Measurements from ENCODE around the gene SLIT1.

Gene SLIT1

GRCh38 chr10:97138174-97138573, 47.6 kb downstream of the SLIT1 start:
- DNase-seq: no peak

DNA sequence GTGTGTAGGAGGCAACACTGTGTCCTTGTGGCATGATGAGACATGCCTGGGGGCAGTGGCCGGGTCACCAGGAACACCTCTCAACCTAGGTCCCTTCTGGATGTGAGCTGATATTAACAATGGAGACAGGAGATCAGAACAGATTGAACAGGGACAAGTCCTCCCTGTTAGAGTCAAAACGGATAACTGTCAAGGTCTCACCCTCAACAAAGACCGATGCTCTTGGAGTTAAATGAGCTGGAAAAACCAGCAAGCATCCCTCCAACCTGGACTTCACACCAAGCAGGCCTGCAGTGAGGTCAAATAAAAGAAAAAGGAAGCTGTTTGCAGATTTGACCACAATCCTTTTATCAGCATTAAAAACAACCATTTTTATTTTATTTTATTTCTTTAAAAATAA, 49.0 kb downstream of the SLIT1 start:
- DNase-seq: no peak

- DNase-seq: no peak
Measured at GRCh38 chr10:97135464-97135863, 50.3 kb downstream of the SLIT1 start.

DNA sequence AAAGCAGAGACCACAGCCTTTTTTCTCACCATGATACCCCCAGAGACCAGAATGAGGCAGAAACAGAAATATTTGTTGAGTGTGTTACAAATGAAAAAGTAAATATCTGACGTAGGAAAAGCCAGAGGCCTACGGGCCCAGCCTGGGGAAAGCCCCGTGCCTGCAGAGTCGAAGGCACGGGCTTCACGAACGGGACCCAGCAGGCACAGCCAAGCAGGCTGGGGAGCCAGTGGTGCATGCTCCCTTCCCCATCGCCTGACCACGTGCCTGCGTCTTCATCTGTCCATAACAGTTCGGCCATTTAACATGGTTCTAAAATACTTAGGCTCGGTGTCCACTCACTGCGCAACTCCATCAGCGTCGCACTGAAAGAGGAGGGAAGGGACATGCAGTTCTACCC, 50.8 kb downstream of the SLIT1 start:
- no peak for DNase-seq

GRCh38 chr10:97134110-97134509, 51.6 kb downstream of the SLIT1 start:
- no peak for DNase-seq

- DNase-seq: no peak
Measured at GRCh38 chr10:97132273-97132672, 53.5 kb downstream of the SLIT1 start.

DNA sequence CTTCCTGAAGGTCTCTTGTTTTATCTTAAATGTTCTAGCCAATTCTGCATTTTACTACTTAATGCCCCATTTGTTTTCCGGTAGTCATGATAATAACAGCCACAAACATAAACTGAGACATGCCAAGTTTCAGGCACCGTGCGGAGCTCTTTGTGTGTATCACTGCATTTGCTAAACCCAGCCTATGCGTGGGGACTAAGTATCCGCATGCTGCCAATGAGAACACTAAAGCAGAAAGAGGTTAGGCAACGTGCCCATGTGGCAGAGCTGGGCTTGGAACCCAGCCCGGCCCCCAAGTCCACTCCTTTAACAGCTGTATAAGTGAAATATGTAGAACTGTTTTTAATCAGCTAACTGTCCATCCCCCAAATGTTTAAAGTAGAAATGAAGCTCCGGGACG, 54.1 kb downstream of the SLIT1 start:
- DNase-seq: no peak

DNA sequence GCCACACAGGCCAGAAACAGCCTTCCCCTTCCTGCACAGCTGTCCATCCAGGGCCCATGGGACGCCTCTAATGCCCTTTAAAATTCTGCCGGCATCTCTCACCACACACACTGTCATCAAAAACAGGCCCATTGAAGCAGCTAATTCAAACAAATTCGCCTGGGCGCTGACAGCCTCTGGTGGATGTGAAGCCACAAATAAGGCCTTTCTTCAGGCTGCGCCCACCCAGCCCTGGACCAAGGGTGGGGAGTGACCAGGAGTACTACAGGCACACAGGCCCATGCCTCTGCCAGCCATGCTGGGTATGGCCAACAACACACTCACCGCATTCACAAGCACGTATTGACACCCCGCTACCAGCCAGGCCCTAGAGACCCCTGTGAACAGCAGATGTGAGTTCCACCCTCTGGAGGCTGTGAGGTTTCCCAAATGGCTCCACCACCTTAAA, 54.6 kb downstream of the SLIT1 start:
- no peak for DNase-seq

DNA sequence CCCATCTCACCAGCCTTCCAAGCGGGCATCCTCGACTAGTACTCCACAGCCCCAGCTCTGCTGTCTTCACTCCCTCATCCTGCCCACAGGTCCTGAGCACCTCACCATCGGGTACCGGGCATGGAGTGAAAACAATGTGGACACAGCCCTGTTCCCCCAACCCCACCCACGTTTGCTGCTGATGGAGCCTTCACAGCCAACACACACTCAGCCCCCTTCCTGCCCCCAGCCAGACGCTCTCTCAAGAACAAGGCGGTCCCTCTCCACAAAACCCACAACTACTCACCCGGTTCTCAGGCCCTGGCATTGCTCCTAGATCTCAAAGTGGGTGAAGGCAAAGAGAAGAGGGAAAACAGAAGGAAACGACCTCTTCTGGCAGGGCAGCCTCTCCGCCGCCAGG, 56.1 kb downstream of the SLIT1 start:
- DNase-seq: no peak

DNA sequence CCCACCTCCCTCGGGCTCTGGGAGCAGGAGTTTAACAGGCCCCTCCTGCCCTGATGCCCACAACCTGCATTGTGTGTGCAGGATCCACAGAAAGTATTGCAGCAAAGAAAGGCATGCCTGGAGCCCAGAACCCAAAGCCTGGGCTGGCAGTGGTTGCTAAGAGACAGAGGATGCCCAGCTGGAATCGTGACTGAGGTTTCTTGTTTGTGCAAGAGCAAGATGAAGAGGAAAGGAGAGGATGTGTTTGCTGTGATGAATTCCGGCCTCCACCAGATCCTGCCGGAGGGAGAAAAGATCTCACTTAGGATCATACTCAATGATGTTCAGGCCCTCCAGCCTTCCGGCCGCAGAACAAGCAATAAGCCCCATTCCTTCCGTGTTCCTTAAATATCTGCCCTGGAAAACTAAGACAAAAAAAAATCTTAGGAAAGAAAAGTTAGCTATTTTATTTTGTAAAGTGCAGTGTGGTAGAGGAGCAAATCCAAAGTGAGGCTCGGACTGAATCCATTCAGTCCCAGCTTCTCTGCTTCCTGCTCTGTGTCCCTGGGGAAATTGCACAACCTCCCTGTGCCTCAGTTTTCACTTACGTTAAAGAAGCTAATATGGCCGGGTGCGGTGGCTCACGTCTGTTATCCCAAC, 57.1 kb downstream of the SLIT1 start:
- DNase-seq: no peak

DNA sequence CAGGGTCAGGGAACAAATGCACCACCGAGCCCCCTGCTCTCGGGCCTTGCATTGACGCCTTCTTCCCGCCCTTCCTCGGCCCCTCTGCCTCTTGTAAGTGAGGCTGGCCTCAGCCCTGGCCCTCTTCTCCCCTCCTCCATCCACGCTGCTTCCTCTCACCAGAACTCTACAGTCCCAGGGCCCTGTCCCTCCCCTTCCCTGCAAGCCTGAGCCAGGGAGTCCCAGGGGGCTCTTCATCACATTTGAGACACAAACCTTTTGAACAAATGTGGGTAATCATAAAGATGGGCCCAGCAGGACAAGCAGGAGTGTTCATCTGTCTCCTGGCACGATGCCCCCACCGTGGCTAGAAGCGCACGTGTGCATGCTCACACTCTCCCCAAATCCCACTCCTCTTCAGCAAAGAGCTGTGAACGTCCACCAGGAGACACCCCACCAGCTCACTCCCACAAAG, 57.7 kb downstream of the SLIT1 start:
- no peak for DNase-seq

- no peak for DNase-seq
Measured at GRCh38 chr10:97127509-97127908, 58.2 kb downstream of the SLIT1 start.

GRCh38 chr10:97124211-97124610, 61.5 kb downstream of the SLIT1 start:
- no peak for DNase-seq

DNA sequence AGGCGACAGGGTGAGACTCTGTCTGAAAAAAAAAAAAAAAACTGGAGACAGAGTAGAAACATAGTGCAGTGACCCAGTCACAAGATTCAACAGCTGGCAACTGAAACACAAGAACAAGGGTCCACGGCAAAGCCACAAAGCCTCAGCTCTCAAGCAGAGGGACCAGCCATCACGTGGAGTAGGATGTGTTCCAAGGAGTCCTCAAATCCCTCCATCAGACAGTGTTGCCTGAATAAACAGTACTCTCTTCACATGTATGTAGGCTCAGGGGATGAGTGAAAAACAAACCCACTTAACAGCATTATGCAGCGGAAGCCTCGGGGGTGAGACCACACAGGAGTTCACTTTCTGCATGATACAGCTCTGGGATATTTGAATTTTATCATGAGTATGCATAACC, 62.0 kb downstream of the SLIT1 start:
- no peak for DNase-seq

DNA sequence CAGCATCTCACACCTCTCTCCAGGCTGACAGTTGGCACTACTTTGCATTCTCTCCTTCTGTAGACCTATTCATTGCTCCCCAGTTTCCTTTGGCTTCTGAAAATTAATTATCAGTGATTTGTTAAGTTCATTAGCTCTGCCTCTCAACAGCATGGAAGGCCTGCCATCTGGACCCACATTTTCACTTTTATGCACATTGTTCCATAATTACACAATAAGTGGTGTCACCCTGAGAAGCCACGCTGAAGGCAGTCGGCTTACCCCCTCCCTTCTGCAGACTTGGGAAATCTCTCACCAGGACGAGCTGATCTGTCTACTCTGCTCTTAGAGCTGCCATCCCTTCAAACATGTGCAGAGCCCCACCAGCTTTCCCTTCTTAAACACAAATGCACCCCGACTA, 64.7 kb downstream of the SLIT1 start:
- DNase-seq: no peak

DNA sequence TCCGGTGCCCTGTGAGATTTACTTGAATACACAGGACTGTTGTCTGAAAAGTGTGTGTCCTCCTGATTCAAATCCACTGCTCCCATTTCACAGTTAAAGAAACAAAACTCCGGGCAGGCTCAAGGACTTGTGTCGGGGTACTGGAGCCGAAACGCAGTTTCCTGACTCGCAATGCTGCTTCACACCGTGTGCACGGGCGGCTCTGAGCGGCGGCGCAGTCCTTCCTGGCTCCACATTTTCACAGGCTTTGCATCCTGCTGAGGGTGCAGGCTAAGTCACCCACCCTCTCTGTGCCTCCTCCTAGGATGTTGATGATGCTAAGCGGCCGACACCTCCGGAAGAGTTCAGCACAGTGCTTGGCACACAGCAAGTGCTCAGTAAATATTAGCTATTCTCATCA, 65.4 kb downstream of the SLIT1 start:
- no peak for DNase-seq

DNA sequence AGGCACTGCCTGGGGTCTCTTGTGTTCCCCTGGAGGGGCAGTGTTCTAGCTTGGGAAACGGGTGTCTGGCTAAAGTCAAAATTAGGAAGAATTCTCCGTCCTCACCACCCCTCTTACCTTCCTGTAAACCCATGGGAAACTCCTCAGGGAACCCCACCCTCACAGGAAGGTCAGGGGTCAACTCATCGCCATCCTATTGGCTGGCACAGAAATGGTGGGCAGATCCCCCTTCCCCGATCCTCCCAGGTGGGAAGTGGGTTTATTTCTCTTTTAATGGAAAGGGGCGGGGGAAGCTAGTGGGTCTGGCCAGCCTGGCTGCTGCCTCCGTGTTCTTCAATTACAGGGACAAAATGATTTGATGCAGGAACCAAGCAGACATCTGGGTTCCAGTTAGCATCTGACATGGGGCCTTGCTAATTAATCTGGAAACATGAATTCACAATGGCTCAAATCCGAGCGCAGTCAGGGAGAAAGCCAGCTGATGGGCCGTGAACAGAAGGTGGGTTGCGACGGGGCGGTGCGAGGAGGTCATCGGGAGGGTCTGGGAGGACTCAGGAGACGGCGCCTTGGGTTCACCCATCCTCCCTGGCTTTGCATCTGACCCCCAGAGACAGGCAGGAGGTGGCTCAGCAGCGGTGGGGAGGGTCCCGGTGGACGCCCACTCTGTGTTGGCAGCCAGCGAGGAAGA, 66.6 kb downstream of the SLIT1 start:
- DNase-seq: no peak

DNA sequence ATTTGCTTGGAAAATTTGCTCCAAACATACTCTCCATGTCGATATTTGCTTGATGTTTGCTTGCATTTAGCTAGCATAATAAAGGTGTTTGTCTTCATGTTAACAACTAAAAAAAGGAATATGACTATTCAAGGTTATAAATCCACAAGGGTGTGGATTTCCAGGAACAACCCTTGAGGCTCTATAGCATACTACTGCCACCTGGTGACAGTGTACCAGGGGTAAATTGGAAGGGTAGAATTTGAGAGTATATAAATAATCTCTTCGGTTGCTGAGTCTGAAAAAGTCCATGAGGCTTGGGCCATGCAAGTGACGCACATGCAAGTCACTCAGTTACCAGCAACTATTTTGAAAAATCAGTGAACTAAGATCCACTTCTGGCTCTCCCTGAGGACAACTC, 68.4 kb downstream of the SLIT1 start:
- peak; percentile 22 for DNase-seq

DNA sequence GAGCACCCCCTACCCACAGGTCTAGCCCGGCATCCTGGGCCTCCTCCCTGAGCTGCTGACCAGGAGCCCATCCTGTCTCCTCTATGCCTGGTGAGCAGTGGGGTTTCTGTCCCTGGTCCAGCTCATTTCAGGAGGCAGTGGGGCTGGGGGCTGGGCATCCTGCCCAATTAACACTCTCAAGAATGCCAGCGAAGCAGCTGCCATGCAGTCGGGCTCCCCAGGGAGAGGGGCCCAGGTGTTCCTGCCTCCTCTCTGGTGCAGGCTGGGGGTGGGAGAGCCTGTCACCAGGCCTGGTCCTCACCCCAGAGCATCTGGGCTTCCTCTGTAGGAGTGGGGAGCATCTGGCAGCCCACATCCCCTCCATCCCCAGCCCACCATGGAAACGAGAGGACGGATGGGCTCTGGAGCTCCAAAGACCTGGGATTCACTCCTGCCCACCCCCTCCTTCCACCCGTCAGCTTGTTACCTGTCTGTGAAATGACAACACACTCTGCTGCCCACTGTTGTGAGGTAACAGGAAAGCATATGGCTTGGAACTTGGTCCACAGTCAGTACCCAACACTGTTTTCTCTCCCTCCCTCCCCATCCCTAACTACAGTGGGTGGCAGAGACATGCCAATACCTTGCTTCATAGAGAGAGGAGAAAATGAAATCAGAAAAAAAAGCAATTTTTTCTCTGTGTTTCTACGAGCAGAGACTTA, 69.1 kb downstream of the SLIT1 start:
- no peak for DNase-seq

DNA sequence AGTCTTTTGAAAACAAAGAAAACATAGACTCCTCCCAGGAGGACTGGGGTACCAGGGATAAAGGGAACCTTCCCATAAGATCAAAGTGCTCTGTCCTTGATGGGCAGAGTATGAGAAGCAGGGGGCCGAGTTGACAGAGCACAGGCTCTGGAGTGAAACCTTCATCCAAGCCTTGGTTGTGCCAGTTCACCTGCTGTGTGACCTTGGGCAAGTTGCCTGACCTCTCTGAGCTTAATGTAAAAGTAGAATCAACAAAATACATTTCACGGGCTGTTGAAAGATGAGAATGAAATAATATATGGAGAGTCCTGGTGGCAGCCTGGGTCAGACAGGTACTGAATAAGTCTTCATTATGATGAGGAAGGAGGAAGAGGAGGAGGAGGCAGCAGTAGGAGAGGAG, 69.9 kb downstream of the SLIT1 start:
- no peak for DNase-seq

DNA sequence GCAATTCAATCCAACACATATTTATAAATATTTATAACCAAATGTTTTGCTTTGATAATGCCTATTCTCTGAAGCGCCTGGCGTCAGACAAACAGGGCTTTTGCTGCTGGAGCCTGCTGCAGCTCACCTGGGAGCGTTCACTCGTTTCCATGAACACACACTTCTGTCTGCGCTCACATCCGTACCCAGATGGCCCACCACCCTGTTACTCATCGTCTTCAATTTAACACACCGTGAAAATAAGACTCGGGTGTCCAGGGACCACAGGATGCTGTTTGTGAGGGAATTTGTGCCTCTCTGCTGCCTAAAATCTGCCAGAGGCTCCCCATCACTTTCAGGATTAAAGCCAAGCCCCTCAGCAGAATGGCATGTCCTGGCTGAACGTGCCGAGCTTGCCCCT, 74.1 kb downstream of the SLIT1 start:
- DNase-seq: no peak

DNA sequence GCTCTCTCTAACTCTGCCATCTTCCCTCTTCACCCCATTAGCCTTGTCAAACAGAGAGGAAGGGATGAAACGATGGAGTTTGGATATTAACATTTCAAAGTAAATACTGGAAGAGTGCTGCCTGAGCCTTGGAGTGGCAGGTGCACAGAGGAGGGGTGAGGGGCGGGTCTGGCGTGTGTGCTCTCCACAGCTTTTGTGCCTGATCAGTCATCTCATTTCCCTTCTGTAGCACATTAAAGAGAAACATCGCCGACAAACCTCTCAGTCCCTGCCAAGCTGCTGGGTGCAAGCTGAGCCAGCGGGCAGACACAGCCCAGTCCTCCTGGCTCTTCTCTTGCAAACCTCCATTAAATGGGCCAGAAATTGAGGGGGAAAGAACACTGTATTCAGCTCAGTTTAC, 76.2 kb downstream of the SLIT1 start:
- DNase-seq: no peak

DNA sequence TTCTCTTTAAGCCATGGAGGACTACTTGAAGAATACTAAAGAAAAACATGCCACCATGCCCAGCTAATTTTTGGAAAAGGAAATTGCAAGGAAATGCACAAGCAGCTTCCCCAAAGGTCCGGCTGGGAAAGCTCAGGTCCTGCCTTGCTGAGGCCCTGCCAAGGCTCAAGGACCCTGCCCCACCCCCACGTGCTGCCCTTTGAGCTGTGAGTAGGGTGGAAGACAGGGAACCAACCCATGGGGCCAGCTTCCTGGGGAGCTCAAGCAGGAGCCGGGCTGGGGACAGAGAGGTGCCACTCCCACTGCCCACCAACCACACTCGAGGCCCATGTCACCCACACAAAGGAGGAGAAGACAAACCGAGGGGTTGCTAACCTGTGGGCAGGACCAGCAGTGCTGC, 78.2 kb downstream of the SLIT1 start:
- no peak for DNase-seq

DNA sequence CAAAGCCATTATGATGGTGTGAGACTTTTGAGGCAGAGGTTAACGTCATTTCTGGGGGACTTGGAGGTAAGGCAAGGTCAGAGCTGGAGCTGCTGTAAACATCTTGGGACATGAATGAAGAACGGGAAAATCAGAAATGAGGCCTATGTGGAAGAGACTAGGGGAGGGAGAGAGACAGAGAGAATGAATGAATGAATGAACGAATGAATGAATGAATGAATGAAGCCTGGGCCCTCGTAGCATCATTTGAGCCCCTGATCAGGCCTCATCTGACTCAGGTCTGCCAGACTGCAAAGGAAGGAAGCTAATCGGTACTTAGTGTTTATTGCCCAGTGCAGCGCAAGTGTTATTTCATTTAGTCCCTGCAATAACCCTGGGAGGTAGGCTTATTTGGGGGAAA, 79.6 kb downstream of the SLIT1 start:
- DNase-seq: no peak

Data from OCI-M1 (cell line).